ENCODE measurements around the gene IRF2BP1. TPM values are rescaled to one million over a fixed set of nuclear protein-coding genes. Genes with fewer than 3 reads are reported as not detected.

The IRF2BP1 gene
- total and polyA plus RNA-seq, 2 of the 13 experiments (the other 11 are each of a cell fraction or from before 2014, with no cell fraction given): 4.3 to 14.3 TPM

DNA sequence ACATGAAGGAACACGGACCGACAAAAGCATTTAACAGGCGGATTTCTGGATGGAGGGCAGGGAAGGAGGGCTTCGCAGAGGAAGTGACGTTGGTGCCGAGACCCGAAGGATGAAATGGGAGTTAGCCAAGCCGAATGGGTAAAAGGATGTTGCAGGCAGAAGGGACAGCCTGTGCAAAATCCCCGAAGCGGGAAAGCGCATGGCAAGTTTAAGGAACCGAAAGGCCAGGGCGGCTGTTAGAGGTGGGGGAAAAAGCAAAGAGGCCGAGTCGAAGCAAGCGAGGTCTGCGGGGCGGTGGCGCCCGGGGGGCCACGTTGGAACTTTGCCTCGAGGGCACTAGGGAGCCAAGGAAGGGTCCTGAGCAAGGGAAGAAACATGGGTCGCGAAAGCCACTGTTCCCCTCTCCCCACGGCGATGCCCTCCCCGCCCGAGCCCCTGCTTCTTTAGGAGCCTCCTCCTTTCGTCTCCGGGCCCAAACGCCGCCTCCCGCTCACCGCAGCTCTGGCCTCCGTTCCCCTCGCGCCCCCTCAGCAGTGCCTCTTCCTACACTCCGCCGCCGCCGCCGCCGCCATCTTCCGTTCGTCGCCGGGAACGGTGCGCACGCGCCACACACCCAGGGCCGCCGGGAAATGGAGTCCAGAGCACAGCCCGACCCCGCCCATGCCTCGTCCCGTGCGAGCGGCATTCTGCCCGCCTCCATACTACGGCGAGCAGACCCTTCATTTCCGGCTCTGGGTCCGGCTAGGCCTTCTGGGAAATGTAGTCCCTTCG is 23.2 kb downstream of the IRF2BP1 start, which contains the start of gene SYMPK (continued):
- TF ChIP-seq, protein P1, sequence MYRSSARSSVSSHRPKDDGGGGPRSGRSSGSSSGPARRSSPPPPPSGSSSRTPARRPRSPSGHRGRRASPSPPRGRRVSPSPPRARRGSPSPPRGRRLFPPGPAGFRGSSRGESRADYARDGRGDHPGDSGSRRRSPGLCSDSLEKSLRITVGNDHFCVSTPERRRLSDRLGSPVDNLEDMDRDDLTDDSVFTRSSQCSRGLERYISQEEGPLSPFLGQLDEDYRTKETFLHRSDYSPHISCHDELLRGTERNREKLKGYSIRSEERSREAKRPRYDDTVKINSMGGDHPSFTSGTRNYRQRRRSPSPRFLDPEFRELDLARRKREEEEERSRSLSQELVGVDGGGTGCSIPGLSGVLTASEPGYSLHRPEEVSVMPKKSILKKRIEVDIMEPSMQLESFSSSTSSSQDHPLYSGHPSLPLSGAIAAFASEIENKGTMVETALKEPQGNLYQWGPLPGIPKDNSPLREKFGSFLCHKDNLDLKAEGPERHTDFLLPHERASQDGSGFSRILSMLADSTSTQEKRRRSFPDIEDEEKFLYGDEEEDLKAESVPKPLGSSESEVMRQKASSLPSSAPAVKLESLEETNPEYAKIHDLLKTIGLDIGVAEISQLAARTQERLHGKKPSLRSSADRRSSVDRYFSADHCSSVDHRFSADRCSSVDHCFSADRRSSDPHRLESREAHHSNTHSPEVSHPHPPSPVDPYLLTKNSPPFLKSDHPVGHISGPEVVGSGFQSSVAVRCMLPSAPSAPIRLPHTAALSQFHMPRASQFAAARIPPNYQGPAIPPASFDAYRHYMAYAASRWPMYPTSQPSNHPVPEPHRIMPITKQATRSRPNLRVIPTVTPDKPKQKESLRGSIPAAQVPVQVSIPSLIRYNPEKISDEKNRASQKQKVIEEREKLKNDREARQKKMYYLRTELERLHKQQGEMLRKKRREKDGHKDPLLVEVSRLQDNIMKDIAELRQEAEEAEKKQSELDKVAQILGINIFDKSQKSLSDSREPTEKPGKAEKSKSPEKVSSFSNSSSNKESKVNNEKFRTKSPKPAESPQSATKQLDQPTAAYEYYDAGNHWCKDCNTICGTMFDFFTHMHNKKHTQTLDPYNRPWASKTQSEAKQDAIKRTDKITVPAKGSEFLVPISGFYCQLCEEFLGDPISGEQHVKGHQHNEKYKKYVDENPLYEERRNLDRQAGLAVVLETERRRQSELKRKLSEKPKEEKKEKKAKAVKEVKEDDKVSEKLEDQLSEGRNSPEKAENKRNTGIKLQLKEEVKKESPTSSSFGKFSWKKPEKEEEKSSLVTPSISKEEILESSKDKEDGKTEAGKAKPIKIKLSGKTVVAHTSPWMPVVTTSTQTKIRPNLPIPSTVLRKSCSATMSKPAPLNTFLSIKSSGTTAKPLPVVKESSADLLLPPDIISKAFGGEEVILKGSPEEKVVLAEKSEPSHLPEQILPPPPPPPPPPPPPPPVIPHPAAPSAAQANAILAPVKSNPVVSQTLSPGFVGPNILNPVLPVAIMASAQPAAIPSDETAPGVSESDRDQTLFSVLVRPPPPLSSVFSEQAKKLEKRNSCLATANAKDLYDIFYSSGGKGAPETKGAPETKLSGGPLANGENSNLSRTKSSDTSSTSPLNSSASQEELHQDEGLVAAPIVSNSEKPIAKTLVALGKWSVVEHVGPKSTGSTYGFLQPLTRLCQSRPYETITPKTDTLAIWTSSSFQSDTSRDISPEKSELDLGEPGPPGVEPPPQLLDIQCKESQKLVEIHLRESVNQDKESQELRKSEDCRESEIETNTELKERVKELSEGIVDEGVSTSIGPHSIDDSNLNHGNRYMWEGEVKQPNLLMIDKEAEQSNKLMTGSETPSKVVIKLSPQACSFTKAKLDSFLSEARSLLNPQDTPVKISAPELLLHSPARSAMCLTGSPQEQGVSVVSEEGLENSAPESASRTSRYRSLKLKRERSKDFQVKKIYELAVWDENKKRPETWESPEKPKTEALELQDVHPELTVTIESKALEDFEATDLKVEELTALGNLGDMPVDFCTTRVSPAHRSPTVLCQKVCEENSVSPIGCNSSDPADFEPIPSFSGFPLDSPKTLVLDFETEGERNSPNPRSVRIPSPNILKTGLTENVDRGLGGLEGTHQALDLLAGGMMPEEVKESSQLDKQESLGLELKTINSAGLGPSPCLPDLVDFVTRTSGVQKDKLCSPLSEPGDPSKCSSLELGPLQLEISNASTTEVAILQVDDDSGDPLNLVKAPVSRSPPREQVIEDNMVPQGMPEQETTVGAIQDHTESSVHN (CRISPR knock-in tag; IDR thresholded peaks at IDR 0.05): no peak
- TF ChIP-seq NR3C1 (CRISPR knock-in tag; IDR thresholded peaks at IDR 0.05) (no peak), SP4 (CRISPR knock-in tag; IDR thresholded peaks at IDR 0.05) (peak; percentile 85), ATF7-NPFF (CRISPR knock-in tag; IDR thresholded peaks at IDR 0.05; ENCODE audit: low read depth) (no peak), FOXC1 (CRISPR knock-in tag; IDR thresholded peaks at IDR 0.05; ENCODE audit: borderline replicate concordance) (peak; percentile 92), TMF1 (CRISPR knock-in tag; IDR thresholded peaks at IDR 0.05; ENCODE audit: low read depth) (0 out of 2 replicates have a peak, but pooled peaks have one; percentile 17), ZNF382 (CRISPR knock-in tag; IDR thresholded peaks at IDR 0.05; ENCODE audit: borderline replicate concordance) (no peak), ZBTB7B (CRISPR knock-in tag; IDR thresholded peaks at IDR 0.05) (no peak), HDAC2 (CRISPR knock-in tag; IDR thresholded peaks at IDR 0.05) (no peak; the same call in 1 of the 2 replicates), ZNF605 (CRISPR knock-in tag; IDR thresholded peaks at IDR 0.05) (peak; percentile 95), MED8 (CRISPR knock-in tag; IDR thresholded peaks at IDR 0.05; ENCODE audit: insufficient replicate concordance) (peak; percentile 62), NAIF1 (CRISPR knock-in tag; IDR thresholded peaks at IDR 0.05; ENCODE audit: borderline replicate concordance) (no peak), ZNF513 (CRISPR knock-in tag; conservative IDR thresholded peaks at IDR 0.05) (no peak)
- TF ChIP-seq, protein P2, sequence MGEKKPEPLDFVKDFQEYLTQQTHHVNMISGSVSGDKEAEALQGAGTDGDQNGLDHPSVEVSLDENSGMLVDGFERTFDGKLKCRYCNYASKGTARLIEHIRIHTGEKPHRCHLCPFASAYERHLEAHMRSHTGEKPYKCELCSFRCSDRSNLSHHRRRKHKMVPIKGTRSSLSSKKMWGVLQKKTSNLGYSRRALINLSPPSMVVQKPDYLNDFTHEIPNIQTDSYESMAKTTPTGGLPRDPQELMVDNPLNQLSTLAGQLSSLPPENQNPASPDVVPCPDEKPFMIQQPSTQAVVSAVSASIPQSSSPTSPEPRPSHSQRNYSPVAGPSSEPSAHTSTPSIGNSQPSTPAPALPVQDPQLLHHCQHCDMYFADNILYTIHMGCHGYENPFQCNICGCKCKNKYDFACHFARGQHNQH (CRISPR knock-in tag; IDR thresholded peaks at IDR 0.05): peak; percentile 75; the same call in 1 of the 2 replicates
- TF ChIP-seq, protein P3, sequence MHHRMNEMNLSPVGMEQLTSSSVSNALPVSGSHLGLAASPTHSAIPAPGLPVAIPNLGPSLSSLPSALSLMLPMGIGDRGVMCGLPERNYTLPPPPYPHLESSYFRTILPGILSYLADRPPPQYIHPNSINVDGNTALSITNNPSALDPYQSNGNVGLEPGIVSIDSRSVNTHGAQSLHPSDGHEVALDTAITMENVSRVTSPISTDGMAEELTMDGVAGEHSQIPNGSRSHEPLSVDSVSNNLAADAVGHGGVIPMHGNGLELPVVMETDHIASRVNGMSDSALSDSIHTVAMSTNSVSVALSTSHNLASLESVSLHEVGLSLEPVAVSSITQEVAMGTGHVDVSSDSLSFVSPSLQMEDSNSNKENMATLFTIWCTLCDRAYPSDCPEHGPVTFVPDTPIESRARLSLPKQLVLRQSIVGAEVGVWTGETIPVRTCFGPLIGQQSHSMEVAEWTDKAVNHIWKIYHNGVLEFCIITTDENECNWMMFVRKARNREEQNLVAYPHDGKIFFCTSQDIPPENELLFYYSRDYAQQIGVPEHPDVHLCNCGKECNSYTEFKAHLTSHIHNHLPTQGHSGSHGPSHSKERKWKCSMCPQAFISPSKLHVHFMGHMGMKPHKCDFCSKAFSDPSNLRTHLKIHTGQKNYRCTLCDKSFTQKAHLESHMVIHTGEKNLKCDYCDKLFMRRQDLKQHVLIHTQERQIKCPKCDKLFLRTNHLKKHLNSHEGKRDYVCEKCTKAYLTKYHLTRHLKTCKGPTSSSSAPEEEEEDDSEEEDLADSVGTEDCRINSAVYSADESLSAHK (CRISPR knock-in tag; IDR thresholded peaks at IDR 0.05; ENCODE audit: borderline replicate concordance): no peak

Measured in HepG2 (cell line).